GM12891 (cell line): ENCODE data around the gene DNAH10.

ENCODE experiments used
- PAX5 ChIP-seq: IDR thresholded peaks from 2 replicates; pipeline ENCODE4 v1.6.1; 2011; ENCODE audit warnings: low read length, moderate library complexity, mild to moderate bottlenecking; ENCODE audit not compliant: insufficient read depth, severe bottlenecking
- POLR2A ChIP-seq: IDR thresholded peaks from 2 replicates; pipeline ENCODE4 v1.6.1; 2011; ENCODE audit warnings: low read depth, low read length, control low read depth
- POLR2AphosphoS5 ChIP-seq: IDR thresholded peaks from 2 replicates; pipeline ENCODE4 v1.6.1; 2011; ENCODE audit warnings: low read depth, low read length, control low read depth
- POU2F2 ChIP-seq: IDR thresholded peaks from 2 replicates; pipeline ENCODE4 v1.6.1; 2011; ENCODE audit warnings: low read depth, mild to moderate bottlenecking, control low read depth, low read length, moderate library complexity
- SPI1 ChIP-seq: IDR thresholded peaks from 2 replicates; pipeline ENCODE4 v1.6.1; 2011; ENCODE audit warnings: low read depth, low read length, control low read depth
- TAF1 ChIP-seq: IDR thresholded peaks from 2 replicates; pipeline ENCODE4 v1.6.1; 2011; ENCODE audit warnings: low read depth, low read length, control low read depth

- TF ChIP-seq TAF1, result no peak
- no peak for TF ChIP-seq POLR2A
- TF ChIP-seq POU2F2, result no peak
- no peak for TF ChIP-seq POLR2AphosphoS5
- no peak for TF ChIP-seq PAX5
- no peak for TF ChIP-seq SPI1
Measured at GRCh38 chr12:123832052-123832451, 70.0 kb downstream of the DNAH10 start.
